ENCODE measurements around the gene CLPSL1. TPM values are rescaled to one million over a fixed set of nuclear protein-coding genes. Genes with fewer than 3 reads are reported as not detected.
"Not testable (repeated sequence)": the region's sequence is repeated elsewhere in the genome, so short reads cannot be mapped to it uniquely, and the experiment has no call there.

CLPSL1 gene
- polyA plus RNA-seq, result not detected
- long read RNA-seq, donor 1, result 0 reads
- long read RNA-seq, donor 2, result 0 reads
- long read RNA-seq, donor 3, result 0 reads
- long read RNA-seq, donor 4, result 0 reads
- long read RNA-seq, donor 5, result 0 reads
- long read RNA-seq, donor 6, result 0 reads
- long read RNA-seq, donor 7, result 0 reads
- long read RNA-seq, donor 8, result 0 reads
- long read RNA-seq, donor 9, result 0 reads
- long read RNA-seq, donor 10, result 0 reads
- long read RNA-seq, donor 11, result 0 reads

GRCh38 chr6:35780719-35781118, at the start of gene CLPSL1:
TSS of gene CLPSL1 (plus strand) at chr6:35781019. CDS start at chr6:35781111, 92 bp downstream.
- WGBS (ENCODE audit: insufficient coverage, low lambda C conversion rate), result no CpG with 5 or more reads among the region's 7 CpGs
- Histone ChIP-seq H3K36me3 (ENCODE audit: control insufficient read depth, insufficient read depth, low read length) (no peaks in the 10 kb centered on the region), H3K4me1 (ENCODE audit: control insufficient read depth, insufficient read depth, low read length) (peaks cover 3% of the 10 kb centered on the region), H3K27me3 (ENCODE audit: control insufficient read depth, insufficient read depth, low read length) (peaks cover 15% of the 10 kb centered on the region), H3K27ac (ENCODE audit: low read length) (no peak within 1 kb of the TSS), H3K9me3 (ENCODE audit: control insufficient read depth, low read depth, low read length) (no peaks in the 10 kb centered on the region), H3K4me3 (ENCODE audit: low read length) (no peak within 1 kb of the TSS)
- no peak for DNase-seq

- peak; percentile 77 to 82 for DNase-seq
- Histone ChIP-seq H3K36me3 (ENCODE audit: control insufficient read depth, insufficient read depth, low read length) (no peaks in the 10 kb centered on the region), H3K4me3 (ENCODE audit: low read length) (peak overlapping the region; percentile 68), H3K4me1 (ENCODE audit: control insufficient read depth, insufficient read depth, low read length) (peaks cover 47% of the 10 kb centered on the region), H3K27me3 (ENCODE audit: control insufficient read depth, insufficient read depth, low read length) (no peaks in the 10 kb centered on the region), H3K27ac (ENCODE audit: low read length) (peak overlapping the region; percentile 81), H3K9me3 (ENCODE audit: control insufficient read depth, low read depth, low read length) (no peaks in the 10 kb centered on the region)
- no CpG with 5 or more reads among the region's 23 CpGs for WGBS (ENCODE audit: insufficient coverage, low lambda C conversion rate)
Observed at GRCh38 chr6:35731414-35731735, 49.4 kb upstream of the CLPSL1 start.

- H3K27me3 ChIP-seq (ENCODE audit: control insufficient read depth, insufficient read depth, low read length), result no peaks in the 10 kb centered on the region
- no CpG with 5 or more reads among the region's 61 CpGs for WGBS (ENCODE audit: insufficient coverage, low lambda C conversion rate)
- peak; percentile 82 to 89 for DNase-seq
- peak overlapping the region; percentile 81 for H3K27ac ChIP-seq (ENCODE audit: low read length)
- H3K4me1 ChIP-seq (ENCODE audit: control insufficient read depth, insufficient read depth, low read length), result peaks cover 42% of the 10 kb centered on the region
- H3K4me3 ChIP-seq (ENCODE audit: low read length), result peak overlapping the region; percentile 68
- no peaks in the 10 kb centered on the region for H3K9me3 ChIP-seq (ENCODE audit: control insufficient read depth, low read depth, low read length)
- H3K36me3 ChIP-seq (ENCODE audit: control insufficient read depth, insufficient read depth, low read length), result no peaks in the 10 kb centered on the region
Observed at GRCh38 chr6:35731736-35732532, 48.9 kb upstream of the CLPSL1 start.

- DNase-seq, result no peak
- no peaks in the 10 kb centered on the region for H3K36me3 ChIP-seq (ENCODE audit: control insufficient read depth, insufficient read depth, low read length)
- peaks cover 30% of the 10 kb centered on the region for H3K4me1 ChIP-seq (ENCODE audit: control insufficient read depth, insufficient read depth, low read length)
- no peak overlapping the region for H3K27ac ChIP-seq (ENCODE audit: low read length)
- H3K4me3 ChIP-seq (ENCODE audit: low read length), result no peak overlapping the region
- no peaks in the 10 kb centered on the region for H3K27me3 ChIP-seq (ENCODE audit: control insufficient read depth, insufficient read depth, low read length)
- WGBS (ENCODE audit: insufficient coverage, low lambda C conversion rate), result 90% methylated on average over 2 of the region's 8 CpGs
- no peaks in the 10 kb centered on the region for H3K9me3 ChIP-seq (ENCODE audit: control insufficient read depth, low read depth, low read length)
Observed at GRCh38 chr6:35733633-35734032, 47.2 kb upstream of the CLPSL1 start.

- not testable (repeated sequence) for DNase-seq; H3K36me3 ChIP-seq (ENCODE audit: control insufficient read depth, insufficient read depth, low read length); H3K27me3 ChIP-seq (ENCODE audit: control insufficient read depth, insufficient read depth, low read length); H3K9me3 ChIP-seq (ENCODE audit: control insufficient read depth, low read depth, low read length); H3K4me3 ChIP-seq (ENCODE audit: low read length); H3K27ac ChIP-seq (ENCODE audit: low read length)
- H3K4me1 ChIP-seq (ENCODE audit: control insufficient read depth, insufficient read depth, low read length), result peaks cover 24% of the 10 kb centered on the region
- WGBS (ENCODE audit: insufficient coverage, low lambda C conversion rate), result 100% methylated on average over 1 of the region's 12 CpGs
Observed at GRCh38 chr6:35734319-35734718, 46.5 kb upstream of the CLPSL1 start.

GRCh38 chr6:35735452-35735851, 45.4 kb upstream of the CLPSL1 start:
- WGBS (ENCODE audit: insufficient coverage, low lambda C conversion rate), result no CpG with 5 or more reads among the region's 3 CpGs
- Histone ChIP-seq H3K4me1 (ENCODE audit: control insufficient read depth, insufficient read depth, low read length) (peaks cover 28% of the 10 kb centered on the region), H3K4me3 (ENCODE audit: low read length) (no peak overlapping the region), H3K27ac (ENCODE audit: low read length) (no peak overlapping the region), H3K27me3 (ENCODE audit: control insufficient read depth, insufficient read depth, low read length) (no peaks in the 10 kb centered on the region), H3K36me3 (ENCODE audit: control insufficient read depth, insufficient read depth, low read length) (no peaks in the 10 kb centered on the region), H3K9me3 (ENCODE audit: control insufficient read depth, low read depth, low read length) (no peaks in the 10 kb centered on the region)
- no peak for DNase-seq

- Histone ChIP-seq H3K4me3 (ENCODE audit: low read length) (no peak overlapping the region), H3K36me3 (ENCODE audit: control insufficient read depth, insufficient read depth, low read length) (no peaks in the 10 kb centered on the region), H3K4me1 (ENCODE audit: control insufficient read depth, insufficient read depth, low read length) (peaks cover 27% of the 10 kb centered on the region), H3K27ac (ENCODE audit: low read length) (no peak overlapping the region), H3K27me3 (ENCODE audit: control insufficient read depth, insufficient read depth, low read length) (no peaks in the 10 kb centered on the region), H3K9me3 (ENCODE audit: control insufficient read depth, low read depth, low read length) (no peaks in the 10 kb centered on the region)
- DNase-seq, result peak in 1 of 2 donors; percentile 59
- no CpG with 5 or more reads among the region's 8 CpGs for WGBS (ENCODE audit: insufficient coverage, low lambda C conversion rate)
Observed at GRCh38 chr6:35736253-35736894, 44.4 kb upstream of the CLPSL1 start.

GRCh38 chr6:35736982-35737412, 43.8 kb upstream of the CLPSL1 start, which contains the start of gene ARMC12:
TSS of gene ARMC12 (plus strand) at chr6:35737032. CDS start at chr6:35737109, 77 bp downstream.
- Histone ChIP-seq H3K27ac (ENCODE audit: low read length) (no peak within 1 kb of the TSS), H3K36me3 (ENCODE audit: control insufficient read depth, insufficient read depth, low read length) (no peaks in the 10 kb centered on the region), H3K4me3 (ENCODE audit: low read length) (no peak within 1 kb of the TSS), H3K27me3 (ENCODE audit: control insufficient read depth, insufficient read depth, low read length) (no peaks in the 10 kb centered on the region), H3K4me1 (ENCODE audit: control insufficient read depth, insufficient read depth, low read length) (peaks cover 27% of the 10 kb centered on the region), H3K9me3 (ENCODE audit: control insufficient read depth, low read depth, low read length) (no peaks in the 10 kb centered on the region)
- no peak for DNase-seq
- WGBS (ENCODE audit: insufficient coverage, low lambda C conversion rate), result no CpG with 5 or more reads among the region's 10 CpGs

- Histone ChIP-seq H3K4me1 (ENCODE audit: control insufficient read depth, insufficient read depth, low read length) (peaks cover 21% of the 10 kb centered on the region), H3K36me3 (ENCODE audit: control insufficient read depth, insufficient read depth, low read length) (no peaks in the 10 kb centered on the region), H3K27me3 (ENCODE audit: control insufficient read depth, insufficient read depth, low read length) (no peaks in the 10 kb centered on the region), H3K9me3 (ENCODE audit: control insufficient read depth, low read depth, low read length) (no peaks in the 10 kb centered on the region), H3K27ac (ENCODE audit: low read length) (no peak overlapping the region), H3K4me3 (ENCODE audit: low read length) (no peak overlapping the region)
- DNase-seq, result peak; percentile 57 to 70
- WGBS (ENCODE audit: insufficient coverage, low lambda C conversion rate), result no CpG with 5 or more reads among the region's 16 CpGs
Observed at GRCh38 chr6:35737413-35738211, 43.2 kb upstream of the CLPSL1 start.
